Hepatic stellate cell (primary cell): Measurements from ENCODE around the gene ZBTB40.

ENCODE experiments used
- DNase-seq: peaks from one replicate; pipeline ENCODE4 v3.0.0; 2011; ENCODE audit warnings: low spot score

Gene ZBTB40

DNA sequence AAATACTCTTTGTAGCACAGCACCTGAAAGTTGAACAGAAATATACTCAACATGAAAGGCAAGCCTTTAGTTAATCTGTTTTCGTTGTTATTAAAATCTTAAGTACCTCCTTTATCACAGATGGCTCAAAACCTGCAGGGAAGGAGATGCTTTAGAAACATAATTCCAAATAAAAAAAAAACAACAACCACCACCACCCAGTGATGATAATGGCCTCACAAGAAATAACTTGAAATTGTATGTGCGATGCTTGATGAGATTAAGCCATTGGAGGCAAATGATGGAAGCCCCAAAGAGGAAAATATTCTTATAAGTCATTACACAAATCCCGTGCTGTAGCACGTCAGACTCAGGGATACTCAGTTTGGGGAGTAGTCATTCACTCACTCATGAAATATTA is 24.9 kb upstream of the ZBTB40 start:
- DNase-seq = no peak

DNA sequence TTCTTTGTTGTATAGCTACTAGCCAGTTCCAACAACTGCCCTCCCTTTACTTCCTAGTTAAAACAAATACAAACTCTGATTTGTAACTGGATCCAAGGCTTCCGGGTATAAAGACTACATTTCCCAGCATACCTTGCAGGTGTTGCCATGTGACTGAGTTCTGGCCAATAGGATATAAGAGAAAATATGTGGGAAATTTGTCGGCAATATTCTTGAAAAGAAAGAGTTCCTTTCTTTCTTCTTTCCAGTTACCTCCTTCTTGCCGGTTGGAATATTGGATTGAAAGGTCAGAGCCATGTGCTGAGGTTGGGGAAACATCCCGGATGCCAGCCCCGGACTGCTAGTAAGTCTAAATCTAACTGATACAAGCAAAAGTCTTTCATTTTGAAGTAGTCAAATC is 23.0 kb upstream of the ZBTB40 start:
- peak; percentile 39 for DNase-seq

DNA sequence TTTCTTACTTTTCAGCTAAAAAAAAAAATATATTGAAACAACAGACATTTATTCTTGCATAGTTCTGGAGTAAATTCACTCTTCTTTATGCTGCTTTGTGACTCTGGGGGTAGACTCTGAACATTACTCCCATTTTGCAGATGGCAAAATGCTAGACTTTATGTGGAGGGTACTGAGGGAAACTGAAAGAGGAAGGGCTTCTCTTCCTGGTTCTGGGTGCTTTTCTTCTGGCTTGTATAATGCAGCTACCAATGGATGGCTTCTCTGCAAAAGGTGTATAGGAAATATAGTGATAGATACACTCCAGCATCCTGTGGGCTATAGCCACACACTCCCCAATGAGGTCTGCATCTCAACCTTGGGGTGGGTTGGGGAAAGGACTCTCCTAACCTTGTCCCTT is 19.7 kb upstream of the ZBTB40 start:
- DNase-seq = no peak

DNA sequence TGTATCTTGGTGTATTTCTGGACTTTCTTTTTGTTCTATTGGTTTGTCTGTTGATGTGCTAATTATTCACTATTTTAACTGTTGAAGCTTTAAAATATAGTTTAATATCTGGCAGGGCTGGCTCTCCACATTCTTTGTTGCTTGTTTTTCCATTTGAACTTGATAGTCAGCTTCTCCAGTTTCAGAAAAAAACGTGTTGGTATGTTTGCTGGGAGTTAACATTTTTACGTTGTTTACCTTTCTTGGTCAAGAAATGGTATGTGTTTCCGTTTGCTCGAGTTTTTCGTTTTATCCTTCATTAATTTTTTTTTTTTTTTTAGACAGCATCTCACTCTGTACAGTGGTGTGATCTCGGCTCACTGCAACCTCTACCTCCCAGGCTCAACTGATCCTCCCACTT is 16.9 kb upstream of the ZBTB40 start:
- DNase-seq = no peak

GRCh38 chr1:22436948-22437347 is 14.7 kb upstream of the ZBTB40 start:
- DNase-seq = no peak

DNA sequence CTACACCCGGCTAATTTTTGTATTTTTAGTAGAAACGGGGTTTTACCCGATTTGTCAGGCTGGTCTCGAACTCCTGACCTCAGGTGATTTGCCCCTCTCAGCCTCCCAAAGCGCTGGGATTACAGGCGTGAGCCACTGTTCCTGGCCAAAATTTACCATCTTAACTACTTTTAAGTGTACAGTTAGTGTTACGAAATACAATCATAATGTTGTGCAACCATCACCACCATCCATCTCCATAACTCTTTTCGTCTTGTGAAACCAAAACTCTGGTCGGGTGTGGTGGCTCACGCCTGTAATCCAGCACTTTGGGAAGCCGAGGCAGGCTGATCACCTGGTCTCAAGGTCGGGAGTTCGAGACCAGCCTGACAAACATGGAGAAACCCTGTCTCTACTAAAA is 14.1 kb upstream of the ZBTB40 start:
- DNase-seq = no peak

DNA sequence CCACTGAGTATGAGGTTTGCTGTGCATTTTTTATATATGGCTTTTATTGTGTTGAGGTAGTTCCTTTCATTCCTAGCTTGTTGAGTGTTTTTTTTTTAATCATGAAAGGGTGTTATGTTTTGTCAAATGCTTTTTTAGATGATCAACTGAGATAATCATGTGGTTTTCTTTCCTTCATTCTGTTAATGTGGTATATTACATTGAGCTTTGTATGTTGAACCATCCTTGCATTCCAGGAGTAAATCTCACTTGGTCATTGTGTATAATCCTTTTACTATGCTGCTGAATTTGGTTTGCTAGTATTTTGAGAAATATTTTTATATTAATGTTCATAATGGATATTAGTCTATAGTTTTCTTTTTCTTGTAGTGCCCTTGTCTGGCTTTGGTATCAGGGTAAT is 11.1 kb upstream of the ZBTB40 start:
- DNase-seq = no peak

- no peak for DNase-seq
Measured at GRCh38 chr1:22442212-22442894, 9.3 kb upstream of the ZBTB40 start.

DNA sequence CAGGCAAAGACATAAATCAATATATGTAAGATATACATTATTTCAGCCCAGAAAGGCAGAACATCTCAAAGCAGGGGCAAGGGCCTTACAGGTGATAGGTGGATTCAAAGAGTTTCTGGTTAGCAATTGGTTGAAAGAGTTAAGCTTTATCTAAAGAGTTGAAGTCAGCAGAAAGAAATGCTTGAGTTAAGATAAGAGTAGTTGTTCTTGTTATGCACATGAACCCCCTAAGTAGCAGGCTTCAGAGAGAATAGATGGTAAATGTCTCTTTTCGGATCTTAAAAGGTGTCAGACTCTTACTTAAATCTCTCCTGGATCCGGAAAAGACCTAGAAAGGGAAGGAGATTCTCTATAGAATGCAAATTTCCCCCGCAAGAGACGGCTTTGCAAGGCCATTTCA is 8.3 kb upstream of the ZBTB40 start:
- no peak for DNase-seq

- DNase-seq = no peak
Measured at GRCh38 chr1:22444856-22445255, 6.8 kb upstream of the ZBTB40 start.

DNA sequence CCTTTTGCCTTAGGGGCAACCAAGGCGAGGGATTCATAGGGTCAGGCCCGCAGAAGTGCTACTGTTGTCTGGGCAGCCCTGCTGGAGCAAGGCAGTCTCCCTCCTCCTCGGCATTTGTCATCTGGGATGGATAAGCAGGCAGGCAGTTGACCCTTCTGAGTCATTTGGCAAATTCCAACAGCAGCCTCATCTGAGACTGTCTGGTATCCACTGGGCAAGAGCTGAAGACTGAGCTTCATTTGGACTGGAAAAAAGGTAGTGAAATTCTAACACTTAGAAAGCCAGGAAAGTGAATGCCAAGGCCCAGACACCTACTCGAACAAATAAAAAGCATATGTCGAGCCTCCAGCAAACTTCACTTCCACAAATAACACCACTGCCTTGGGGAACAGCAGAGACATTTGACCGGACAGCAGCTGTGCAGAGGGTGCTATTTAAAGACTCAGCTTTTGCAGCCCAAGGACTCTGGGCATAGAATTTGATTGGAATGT is 4.0 kb upstream of the ZBTB40 start:
- peak; percentile 81 for DNase-seq

DNA sequence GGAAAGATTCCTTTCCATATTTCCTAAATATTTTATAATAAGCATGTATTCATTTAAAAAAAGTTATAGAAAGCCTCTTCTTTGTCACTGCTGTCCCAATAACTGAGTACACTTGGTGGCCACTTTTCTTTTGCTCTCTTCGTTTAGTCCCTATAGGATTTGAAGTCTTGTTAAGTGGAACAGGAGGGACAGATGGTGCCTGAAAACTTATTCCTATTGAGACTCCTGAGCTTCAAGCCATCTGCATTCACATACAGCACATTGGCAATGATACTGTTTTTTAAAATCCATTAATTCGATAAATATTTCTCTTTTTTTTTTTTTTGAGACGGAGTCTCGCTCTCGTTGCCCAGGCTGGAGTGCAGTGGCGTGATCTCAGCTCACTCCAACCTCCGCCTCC is 2.0 kb upstream of the ZBTB40 start:
- no peak for DNase-seq

DNA sequence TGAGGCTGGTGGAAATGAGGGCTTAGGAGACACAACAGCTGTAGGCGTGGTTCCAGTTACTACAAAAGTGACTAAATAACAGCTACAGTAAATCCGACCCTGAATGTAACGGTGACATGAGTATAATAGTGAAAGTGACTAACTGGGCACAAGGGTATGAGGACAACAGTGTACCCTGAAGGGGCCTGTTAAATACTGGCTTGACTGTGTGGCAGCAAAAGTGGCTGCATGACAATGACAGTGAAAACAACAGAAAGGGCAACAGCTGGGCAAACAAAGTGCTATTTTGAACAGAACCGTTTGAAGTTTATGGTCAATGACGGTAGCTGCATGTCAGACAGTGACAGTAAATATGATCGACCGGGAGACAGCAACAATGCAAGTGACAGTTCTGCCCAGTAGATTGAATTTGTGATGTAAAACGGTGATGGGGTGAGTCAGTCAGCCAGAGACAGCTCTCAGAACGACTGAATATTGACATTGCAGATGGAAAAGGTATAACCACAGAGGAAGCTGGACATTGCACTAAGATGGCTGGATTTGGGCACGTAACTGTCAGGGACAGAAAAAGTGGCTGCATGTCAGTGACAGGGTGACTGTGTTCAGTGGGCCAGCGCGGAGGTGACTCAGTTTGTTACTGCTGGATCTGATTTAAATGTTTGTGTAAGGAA is 1.2 kb upstream of the ZBTB40 start:
- no peak for DNase-seq

DNA sequence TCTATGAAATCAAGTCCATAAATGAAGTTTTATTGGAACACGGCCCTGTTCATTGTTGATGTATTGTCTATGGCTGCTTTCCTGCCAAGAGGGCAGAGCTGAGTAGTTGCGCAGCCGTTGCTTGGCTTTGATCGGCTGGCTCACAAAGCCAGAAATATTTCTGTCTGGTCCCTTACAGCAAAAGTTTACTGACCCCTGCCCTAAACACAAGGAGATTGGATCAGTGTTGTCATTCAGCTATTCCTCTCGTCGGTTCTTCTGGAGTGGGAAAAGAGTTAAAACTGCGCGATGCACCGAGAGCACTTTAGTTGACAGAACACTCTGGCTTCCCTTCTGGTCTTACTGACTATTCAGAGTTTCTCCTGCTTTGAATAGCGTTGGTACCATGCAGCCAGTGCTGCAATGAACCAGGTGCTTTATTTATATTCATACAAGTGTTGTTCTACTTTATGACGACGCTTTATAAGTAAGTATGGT is 868 bp downstream of the ZBTB40 start:
- peak; percentile 22 for DNase-seq

DNA sequence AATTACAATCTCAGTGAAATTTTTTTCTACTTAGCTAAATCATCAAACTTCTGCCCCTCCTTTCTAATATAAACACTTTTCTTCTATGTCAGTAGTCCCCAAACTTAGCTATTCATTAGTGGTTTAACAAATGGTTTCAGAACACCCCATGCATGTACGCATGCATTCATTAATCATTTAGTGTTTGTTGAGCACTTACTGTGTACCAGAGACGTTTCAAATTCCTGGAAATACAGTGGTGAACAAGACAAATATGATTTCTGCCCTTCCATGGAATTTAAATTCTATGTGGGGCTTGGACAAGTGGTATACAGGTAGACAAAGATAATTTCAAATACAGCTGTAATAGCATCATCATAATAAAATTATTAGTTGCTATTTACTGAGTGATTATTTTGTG is 1.5 kb downstream of the ZBTB40 start:
- no peak for DNase-seq

DNA sequence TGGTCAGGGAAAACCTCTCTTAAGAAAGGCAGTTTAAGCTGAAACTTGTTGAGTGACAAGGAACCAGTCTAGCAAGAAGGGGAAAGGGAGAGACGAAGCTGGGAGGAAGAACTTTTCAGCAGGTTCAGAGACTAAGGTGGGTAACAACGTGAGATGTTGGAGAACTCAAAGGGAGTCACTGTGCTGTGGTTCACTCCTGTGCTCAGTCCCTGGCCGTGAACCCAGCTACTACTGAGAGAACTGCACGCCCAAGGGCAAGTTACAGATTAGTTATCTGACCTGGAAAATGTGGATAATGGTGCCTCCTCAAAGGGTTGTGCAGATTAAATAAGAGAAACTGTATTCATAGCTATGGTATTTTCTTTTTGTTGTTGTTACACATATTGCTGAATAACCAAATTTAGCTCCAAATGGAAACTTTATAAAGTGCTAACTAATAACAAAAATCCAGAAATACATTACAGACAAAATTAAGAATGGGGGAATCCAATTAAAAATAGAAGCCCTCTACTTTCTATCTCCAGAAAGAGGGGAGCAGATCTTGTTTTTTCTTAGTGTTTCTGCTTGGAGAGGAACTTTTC is 2.9 kb downstream of the ZBTB40 start:
- no peak for DNase-seq

DNA sequence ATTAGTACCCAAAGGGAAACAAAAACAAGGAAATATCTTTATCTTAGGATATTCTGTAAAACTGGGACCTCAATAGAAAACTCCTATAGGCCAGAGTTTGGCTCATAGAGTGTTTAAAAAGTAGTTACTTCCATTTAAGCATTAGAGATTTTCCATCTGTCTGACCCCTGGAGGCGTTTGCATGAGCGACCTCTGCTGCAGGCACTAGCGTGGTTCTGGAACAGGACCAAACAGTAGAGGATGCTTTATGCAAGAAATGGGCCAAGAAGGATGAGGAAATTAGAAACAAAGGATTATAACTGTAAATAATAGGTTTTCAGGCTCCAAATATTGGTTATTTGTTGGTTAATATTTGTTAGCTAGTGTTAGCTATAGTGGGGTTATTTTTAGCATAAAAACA is 5.7 kb downstream of the ZBTB40 start:
- DNase-seq = no peak

GRCh38 chr1:22457836-22458235 is 6.2 kb downstream of the ZBTB40 start:
- DNase-seq = no peak

- DNase-seq = no peak
Measured at GRCh38 chr1:22461100-22461499, 9.4 kb downstream of the ZBTB40 start.

GRCh38 chr1:22461678-22462527 is 10.3 kb downstream of the ZBTB40 start:
- no peak for DNase-seq

GRCh38 chr1:22462928-22463327 is 11.3 kb downstream of the ZBTB40 start:
- DNase-seq = no peak

DNA sequence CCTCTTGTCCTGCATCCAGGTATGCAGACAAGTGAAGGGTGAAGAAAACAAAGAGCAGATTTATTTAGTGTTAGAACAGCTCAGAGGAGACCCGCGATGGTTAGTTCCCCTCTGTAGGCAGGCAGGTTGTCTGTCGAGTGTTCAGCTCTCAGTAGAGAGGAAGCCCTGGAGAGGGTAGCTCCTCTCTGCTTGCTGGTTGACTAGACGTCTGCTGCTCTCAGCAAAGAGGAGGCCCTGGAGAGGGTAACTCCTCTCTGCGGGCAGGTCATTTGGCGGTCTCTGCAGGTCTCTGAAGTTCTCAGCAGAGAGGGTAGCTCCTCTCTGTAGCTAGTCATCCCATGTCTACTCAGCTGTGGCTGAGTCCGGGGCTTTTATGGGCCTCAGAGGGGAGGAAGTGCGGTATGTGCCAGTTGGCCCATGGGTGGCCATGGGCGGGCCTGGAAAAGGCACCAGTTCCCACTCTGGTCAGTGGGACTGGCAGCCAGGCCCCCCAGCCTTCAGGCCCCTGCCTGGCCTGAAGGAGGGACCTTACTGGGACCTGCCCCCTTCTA is 13.4 kb downstream of the ZBTB40 start:
- no peak for DNase-seq
